HepG2 (cell line): ENCODE measurements around the gene CASZ1. TPM values are rescaled to one million over a fixed set of nuclear protein-coding genes. Genes with fewer than 3 reads are reported as not detected.

Source experiments
- GATA4 ChIP-seq: sonication (generic); IDR thresholded peaks from 2 replicates; pipeline ENCODE4 v1.6.1; 2016; ENCODE audit warnings: antibody characterized with exemption, low read depth, borderline replicate concordance
- HNF4A ChIP-seq: sonication (generic); formaldehyde crosslinking; IDR thresholded peaks from 2 replicates; pipeline ENCODE4 v1.4.0; 2020; ENCODE audit warnings: missing genetic modification reagents
- IKZF1 ChIP-seq: fragments of 450-650 bp; IDR thresholded peaks from 2 replicates; pipeline ENCODE4 v1.7.1; 2016
- JUNB ChIP-seq: sonication (generic); formaldehyde crosslinking; IDR thresholded peaks from 2 replicates; pipeline ENCODE4 v1.8.0; 2022; ENCODE audit warnings: missing genetic modification reagents, mild to moderate bottlenecking, borderline replicate concordance
- NR2C2 ChIP-seq: sonication (generic); formaldehyde crosslinking; IDR thresholded peaks from 2 replicates; pipeline ENCODE4 v1.4.0; 2020; ENCODE audit warnings: missing genetic modification reagents, mild to moderate bottlenecking, moderate library complexity, borderline replicate concordance
- SNAPC2 ChIP-seq: sonication (generic); formaldehyde crosslinking; IDR thresholded peaks from 2 replicates; pipeline ENCODE4 v1.8.1; 2022; ENCODE audit warnings: mild to moderate bottlenecking, missing genetic modification reagents
- TOPORS ChIP-seq: sonication (generic); formaldehyde crosslinking; IDR thresholded peaks from 2 replicates; pipeline ENCODE4 v1.8.0; 2023; ENCODE audit warnings: mild to moderate bottlenecking, missing genetic modification reagents
- UBTF ChIP-seq: sonication (generic); formaldehyde crosslinking; IDR thresholded peaks from 2 replicates; pipeline ENCODE4 v1.4.0; 2020; ENCODE audit warnings: mild to moderate bottlenecking, missing genetic modification reagents
- ZFAT ChIP-seq: sonication (generic); formaldehyde crosslinking; conservative IDR thresholded peaks from 2 replicates; pipeline ENCODE4 v1.8.1; 2023; ENCODE audit warnings: missing genetic modification reagents, inconsistent platforms
- polyA plus RNA-seq, 8 experiments: library from polyadenylated mRNA; depleted of rRNA in 3 of 8; stranded (reverse) in 7 of 8; unstranded in 1 of 8; fragments of >200 nt; fragmentation: Illumina TruSeq in 4 of 8; extraction: Trizol in 4 of 8; gene quantifications; 2 replicates each; pipeline versions ENCODE4 v1.2.1 to v1.2.3, GENCODE V29; 2011 to 2016; ENCODE audit warnings: low read depth in 4 of 8, missing spikeins in 1 of 8, mixed read lengths in 1 of 8; ENCODE audit not compliant: insufficient read depth in 1 of 8
- total RNA-seq, 5 experiments: library from RNA; depleted of rRNA; stranded (reverse); fragments of >200 nt; fragmentation: Illumina TruSeq; extraction: Trizol; gene quantifications; 2 replicates each; pipeline ENCODE4 v1.2.3, GENCODE V29; 2016; ENCODE audit warnings: low read depth in 1 of 5
- TF ChIP-seq, protein P1 (sequence below): sonication (generic); formaldehyde crosslinking; IDR thresholded peaks from 2 replicates; pipeline ENCODE4 v1.5.1; 2020; ENCODE audit warnings: mild to moderate bottlenecking, missing genetic modification reagents, moderate library complexity

CASZ1 gene
- total and polyA plus RNA-seq, 2 of the 13 experiments (the other 11 are each of a cell fraction or from before 2014, with no cell fraction given): 1.9 to 3.7 TPM

- TF ChIP-seq UBTF (CRISPR knock-in tag): peak; percentile 35; the same call in 1 of the 2 replicates
- 0 out of 2 replicates have a peak, but pooled peaks have one; percentile 16 for TF ChIP-seq NR2C2
- TF ChIP-seq TOPORS (CRISPR knock-in tag): peak; percentile 59; the same call in 1 of the 2 replicates
- TF ChIP-seq, protein P1, sequence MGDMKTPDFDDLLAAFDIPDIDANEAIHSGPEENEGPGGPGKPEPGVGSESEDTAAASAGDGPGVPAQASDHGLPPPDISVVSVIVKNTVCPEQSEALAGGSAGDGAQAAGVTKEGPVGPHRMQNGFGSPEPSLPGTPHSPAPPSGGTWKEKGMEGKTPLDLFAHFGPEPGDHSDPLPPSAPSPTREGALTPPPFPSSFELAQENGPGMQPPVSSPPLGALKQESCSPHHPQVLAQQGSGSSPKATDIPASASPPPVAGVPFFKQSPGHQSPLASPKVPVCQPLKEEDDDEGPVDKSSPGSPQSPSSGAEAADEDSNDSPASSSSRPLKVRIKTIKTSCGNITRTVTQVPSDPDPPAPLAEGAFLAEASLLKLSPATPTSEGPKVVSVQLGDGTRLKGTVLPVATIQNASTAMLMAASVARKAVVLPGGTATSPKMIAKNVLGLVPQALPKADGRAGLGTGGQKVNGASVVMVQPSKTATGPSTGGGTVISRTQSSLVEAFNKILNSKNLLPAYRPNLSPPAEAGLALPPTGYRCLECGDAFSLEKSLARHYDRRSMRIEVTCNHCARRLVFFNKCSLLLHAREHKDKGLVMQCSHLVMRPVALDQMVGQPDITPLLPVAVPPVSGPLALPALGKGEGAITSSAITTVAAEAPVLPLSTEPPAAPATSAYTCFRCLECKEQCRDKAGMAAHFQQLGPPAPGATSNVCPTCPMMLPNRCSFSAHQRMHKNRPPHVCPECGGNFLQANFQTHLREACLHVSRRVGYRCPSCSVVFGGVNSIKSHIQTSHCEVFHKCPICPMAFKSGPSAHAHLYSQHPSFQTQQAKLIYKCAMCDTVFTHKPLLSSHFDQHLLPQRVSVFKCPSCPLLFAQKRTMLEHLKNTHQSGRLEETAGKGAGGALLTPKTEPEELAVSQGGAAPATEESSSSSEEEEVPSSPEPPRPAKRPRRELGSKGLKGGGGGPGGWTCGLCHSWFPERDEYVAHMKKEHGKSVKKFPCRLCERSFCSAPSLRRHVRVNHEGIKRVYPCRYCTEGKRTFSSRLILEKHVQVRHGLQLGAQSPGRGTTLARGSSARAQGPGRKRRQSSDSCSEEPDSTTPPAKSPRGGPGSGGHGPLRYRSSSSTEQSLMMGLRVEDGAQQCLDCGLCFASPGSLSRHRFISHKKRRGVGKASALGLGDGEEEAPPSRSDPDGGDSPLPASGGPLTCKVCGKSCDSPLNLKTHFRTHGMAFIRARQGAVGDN (CRISPR knock-in tag): peak; percentile 67
- TF ChIP-seq HNF4A (CRISPR knock-in tag): peak; percentile 25; the same call in 1 of the 2 replicates
- 0 out of 2 replicates have a peak, but pooled peaks have one; percentile 59 for TF ChIP-seq SNAPC2
- TF ChIP-seq GATA4: no peak
- no peak for TF ChIP-seq IKZF1
- TF ChIP-seq JUNB (CRISPR knock-in tag): no peak
- no peak for TF ChIP-seq ZFAT (CRISPR knock-in tag)
Observed at GRCh38 chr1:10681296-10682107, 114.9 kb downstream of the CASZ1 start (continued).
